Thyroid gland (tissue), 4 donors: Measurements from ENCODE around the gene BCAS1. TPM values are rescaled to one million over a fixed set of nuclear protein-coding genes. Genes with fewer than 3 reads are reported as not detected.
A peak's percentile ranks its signal among the peaks of the same experiment; 100 is the strongest.

Experiments used
- DNase-seq, 2 donors: peaks; one replicate each; pipeline ENCODE4 v3.0.0-alpha.2; 2019
- H3K27ac ChIP-seq, 3 donors: fragments of 200-600 bp; sonication (generic); 1 replicate in 2 of 3; 2 replicates in 1 of 3; pipeline ENCODE4 v1.5.1; 2016 to 2019; ENCODE audit warnings: mild to moderate bottlenecking in 1 of 3, moderate library complexity in 1 of 3
- H3K27me3 ChIP-seq: fragments of 200-600 bp; sonication (generic); one replicate; pipeline ENCODE4 v1.5.1; 2019
- H3K36me3 ChIP-seq, 2 donors: fragments of 200-600 bp; sonication (generic); one replicate each; pipeline ENCODE4 v1.5.1; 2016 to 2019
- H3K4me1 ChIP-seq, 2 donors: fragments of 200-600 bp; sonication (generic); one replicate each; pipeline ENCODE4 v1.5.1; 2017 to 2019
- H3K4me3 ChIP-seq, 3 donors: fragments of 200-600 bp; sonication (generic); replicated peaks in 1 of 3; 1 replicate in 2 of 3; 2 replicates in 1 of 3; pipeline ENCODE4 v1.5.1; 2016; ENCODE audit warnings: mild to moderate bottlenecking in 1 of 3
- H3K9me3 ChIP-seq: fragments of 200-600 bp; sonication (generic); one replicate; pipeline ENCODE4 v1.5.1; 2017
- POLR2A ChIP-seq, 2 donors: fragments of 450-650 bp; IDR thresholded peaks; one replicate each; pipeline ENCODE4 v1.6.1; 2017; ENCODE audit warnings: antibody characterized with exemption in 2 of 2, mild to moderate bottlenecking in 2 of 2, moderate library complexity in 1 of 2
- WGBS, 2 donors: methylation state at CpG; one replicate each; pipeline ENCODE4 v1.1.5; 2017; 5-methylcytosine and 5-hydroxymethylcytosine counted together
- intact Hi-C: fragments of 100-400 bp; cut with DNase I; formaldehyde crosslinking; loops from one replicate; pipeline ENCODE4 v1.15.1; 2023
- total RNA-seq, 4 donors: library from RNA; depleted of rRNA; stranded (reverse); fragments of >200 nt; gene quantifications; one replicate each; pipeline ENCODE4 v1.2.3, GENCODE V29; 2016
- TF ChIP-seq, protein P1 (sequence below), 6 experiments: fragments of 200-600 bp in 3 of 6; fragments of 450-650 bp in 3 of 6; sonication (generic) in 3 of 6; IDR thresholded peaks; one replicate each; pipeline ENCODE4 v1.5.1; 2016 to 2019; ENCODE audit warnings: antibody characterized with exemption in 6 of 6, mild to moderate bottlenecking in 2 of 6, inconsistent platforms in 1 of 6, moderate library complexity in 1 of 6

The BCAS1 gene
- total RNA-seq, 4 donors from 2014 or later = 0.11 TPM; not detected in 3

DNA sequence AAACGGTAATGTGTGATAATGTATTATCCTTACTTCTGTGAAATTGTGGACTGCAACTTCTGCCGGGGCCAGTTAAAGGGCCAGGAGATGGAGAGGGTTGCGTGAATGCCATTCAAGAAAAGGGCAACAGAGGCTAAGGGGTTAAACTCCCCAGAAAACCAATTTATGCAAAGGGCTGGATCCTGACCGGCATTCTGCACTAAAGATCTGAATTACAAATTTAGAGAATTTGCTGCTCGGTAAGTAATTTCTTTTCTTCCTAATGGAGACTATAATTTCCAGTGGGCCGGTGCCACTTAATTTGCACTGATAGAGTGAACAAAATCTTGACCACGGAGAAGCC lies 130.1 kb downstream of the BCAS1 start:
- TF ChIP-seq, protein P1, sequence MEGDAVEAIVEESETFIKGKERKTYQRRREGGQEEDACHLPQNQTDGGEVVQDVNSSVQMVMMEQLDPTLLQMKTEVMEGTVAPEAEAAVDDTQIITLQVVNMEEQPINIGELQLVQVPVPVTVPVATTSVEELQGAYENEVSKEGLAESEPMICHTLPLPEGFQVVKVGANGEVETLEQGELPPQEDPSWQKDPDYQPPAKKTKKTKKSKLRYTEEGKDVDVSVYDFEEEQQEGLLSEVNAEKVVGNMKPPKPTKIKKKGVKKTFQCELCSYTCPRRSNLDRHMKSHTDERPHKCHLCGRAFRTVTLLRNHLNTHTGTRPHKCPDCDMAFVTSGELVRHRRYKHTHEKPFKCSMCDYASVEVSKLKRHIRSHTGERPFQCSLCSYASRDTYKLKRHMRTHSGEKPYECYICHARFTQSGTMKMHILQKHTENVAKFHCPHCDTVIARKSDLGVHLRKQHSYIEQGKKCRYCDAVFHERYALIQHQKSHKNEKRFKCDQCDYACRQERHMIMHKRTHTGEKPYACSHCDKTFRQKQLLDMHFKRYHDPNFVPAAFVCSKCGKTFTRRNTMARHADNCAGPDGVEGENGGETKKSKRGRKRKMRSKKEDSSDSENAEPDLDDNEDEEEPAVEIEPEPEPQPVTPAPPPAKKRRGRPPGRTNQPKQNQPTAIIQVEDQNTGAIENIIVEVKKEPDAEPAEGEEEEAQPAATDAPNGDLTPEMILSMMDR (IDR thresholded peaks at IDR 0.05) = no peak
- no peak for TF ChIP-seq POLR2A (IDR thresholded peaks at IDR 0.05)
- no peaks in the 10 kb centered on the region for H3K9me3 ChIP-seq
- peak overlapping the region; percentile 26 to 76 (median 75) for H3K27ac ChIP-seq
- no peaks in the 10 kb centered on the region for H3K27me3 ChIP-seq
- intact Hi-C loops = loop anchor here (5.0 kb wide), 1 partner anchor 363 kb away; no protein-coding TSS in a partner anchor
- peaks cover 39 to 53% of the 10 kb centered on the region in 2 donors for H3K4me1 ChIP-seq
- no peak for DNase-seq
- no peaks in the 10 kb centered on the region for H3K36me3 ChIP-seq
- 23 to 33% methylated on average over 7 of the region's 7 CpGs for WGBS, 2 donors
- no peak overlapping the region for H3K4me3 ChIP-seq

DNA sequence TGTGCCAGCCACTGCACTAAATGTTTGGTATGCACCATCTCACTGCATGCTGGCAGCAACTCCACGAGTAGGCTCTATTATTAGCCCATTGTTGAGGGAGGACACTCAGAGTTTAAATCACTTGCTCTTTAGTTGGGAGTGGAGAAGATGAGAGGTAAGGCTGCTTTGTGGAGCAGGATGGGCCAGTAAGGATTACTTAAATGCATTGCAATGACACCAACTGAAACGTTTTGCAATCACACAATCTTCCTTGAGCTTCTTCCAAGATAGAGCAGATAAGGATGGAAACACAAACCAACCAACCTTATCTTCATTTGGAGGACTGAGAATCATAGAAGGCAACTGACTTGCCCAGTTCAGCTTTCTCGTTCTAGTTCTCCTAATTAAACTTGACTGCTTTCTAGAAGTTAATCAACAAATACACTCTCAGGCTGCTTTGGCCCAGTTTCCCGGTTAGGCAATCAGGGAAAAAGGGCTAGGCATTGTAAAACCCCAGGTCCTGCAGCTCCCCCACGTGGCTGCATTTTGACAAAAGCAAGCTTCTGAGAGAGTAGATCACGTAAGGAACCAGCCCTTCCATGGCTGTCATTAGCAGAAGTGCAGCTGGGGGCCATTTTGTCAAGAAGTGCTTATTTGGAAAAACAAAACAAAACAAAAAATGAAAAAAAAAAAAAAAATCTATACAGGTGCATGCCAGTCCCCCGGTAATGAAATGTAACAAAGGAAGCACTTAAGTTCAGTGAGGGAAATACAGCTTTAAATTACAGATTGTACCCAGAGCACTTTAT lies 130.6 kb downstream of the BCAS1 start:
- H3K9me3 ChIP-seq = no peaks in the 10 kb centered on the region
- TF ChIP-seq, protein P1 (IDR thresholded peaks at IDR 0.05) = peak; percentile 36 to 91 (median 80)
- peak in 1 of 2 donors; percentile 27 for TF ChIP-seq POLR2A (IDR thresholded peaks at IDR 0.05)
- peaks cover 41 to 59% of the 10 kb centered on the region in 2 donors for H3K4me1 ChIP-seq
- no peak overlapping the region for H3K4me3 ChIP-seq
- DNase-seq = peak; percentile 95 to 97
- intact Hi-C loops = loop anchor here (5.0 kb wide), 1 partner anchor 362 kb away; no protein-coding TSS in a partner anchor
- H3K27me3 ChIP-seq = no peaks in the 10 kb centered on the region
- H3K36me3 ChIP-seq = no peaks in the 10 kb centered on the region
- 4 to 6% methylated on average over 7 of the region's 7 CpGs for WGBS, 2 donors
- peak overlapping the region; percentile 26 to 76 (median 75) for H3K27ac ChIP-seq

DNA sequence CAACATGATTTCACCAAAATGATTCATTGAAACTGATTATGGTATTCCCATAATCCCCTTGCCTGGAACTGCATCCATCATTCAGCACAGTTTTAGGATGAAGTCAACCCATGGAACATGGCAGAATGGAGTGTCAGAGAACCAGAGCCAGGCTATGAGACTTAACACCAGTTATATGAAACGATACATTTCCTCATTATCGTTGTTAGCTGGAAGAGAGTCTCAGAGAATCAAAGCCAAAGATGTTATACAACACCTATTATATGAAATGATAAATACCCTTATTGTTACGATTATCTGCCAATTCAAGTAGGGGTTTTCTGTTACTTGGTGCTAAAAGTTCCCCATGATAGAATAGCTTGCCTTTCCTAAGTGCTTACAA lies 131.2 kb downstream of the BCAS1 start:
- peak overlapping the region; percentile 26 to 76 (median 75) for H3K27ac ChIP-seq
- no peak for DNase-seq
- no peaks in the 10 kb centered on the region for H3K27me3 ChIP-seq
- H3K4me3 ChIP-seq = no peak overlapping the region
- no peaks in the 10 kb centered on the region for H3K9me3 ChIP-seq
- intact Hi-C loops = no loop called here
- peaks cover 46 to 64% of the 10 kb centered on the region in 2 donors for H3K4me1 ChIP-seq
- 60 to 82% methylated on average over 3 of the region's 3 CpGs for WGBS, 2 donors
- no peaks in the 10 kb centered on the region for H3K36me3 ChIP-seq
- no peak for TF ChIP-seq POLR2A (IDR thresholded peaks at IDR 0.05)
- TF ChIP-seq, protein P1 (IDR thresholded peaks at IDR 0.05) = no peak

DNA sequence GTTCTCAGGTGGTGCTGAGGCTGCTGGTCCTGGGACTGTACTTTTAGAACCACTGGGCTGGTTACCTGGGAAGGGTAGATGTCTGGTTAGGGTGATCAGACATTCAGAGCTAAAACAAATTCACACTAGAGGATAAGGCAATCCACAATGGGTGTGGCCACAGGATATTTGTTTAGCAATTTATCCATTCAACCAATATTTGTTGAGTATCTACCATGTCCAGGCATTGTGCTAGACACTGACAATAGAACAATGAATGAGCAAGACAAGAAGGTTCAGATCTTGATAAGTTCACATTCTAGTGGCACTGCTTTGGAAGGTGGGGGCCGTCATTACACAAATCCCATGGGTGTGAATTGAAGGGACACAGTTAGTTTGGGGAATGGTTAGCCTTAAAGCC lies 131.7 kb downstream of the BCAS1 start:
- intact Hi-C loops = no loop called here
- DNase-seq = no peak
- Histone ChIP-seq H3K27ac (peak overlapping the region in 2 of 3 donors; percentile 75 to 76), H3K4me1 (peaks cover 51 to 64% of the 10 kb centered on the region in 2 donors), H3K4me3 (no peak overlapping the region), H3K36me3 (no peaks in the 10 kb centered on the region), H3K27me3 (no peaks in the 10 kb centered on the region), H3K9me3 (no peaks in the 10 kb centered on the region)
- 77 to 82% methylated on average over 1 of the region's 1 CpG for WGBS, 2 donors
- no peak for TF ChIP-seq POLR2A (IDR thresholded peaks at IDR 0.05)
- TF ChIP-seq, protein P1 (IDR thresholded peaks at IDR 0.05) = no peak

DNA sequence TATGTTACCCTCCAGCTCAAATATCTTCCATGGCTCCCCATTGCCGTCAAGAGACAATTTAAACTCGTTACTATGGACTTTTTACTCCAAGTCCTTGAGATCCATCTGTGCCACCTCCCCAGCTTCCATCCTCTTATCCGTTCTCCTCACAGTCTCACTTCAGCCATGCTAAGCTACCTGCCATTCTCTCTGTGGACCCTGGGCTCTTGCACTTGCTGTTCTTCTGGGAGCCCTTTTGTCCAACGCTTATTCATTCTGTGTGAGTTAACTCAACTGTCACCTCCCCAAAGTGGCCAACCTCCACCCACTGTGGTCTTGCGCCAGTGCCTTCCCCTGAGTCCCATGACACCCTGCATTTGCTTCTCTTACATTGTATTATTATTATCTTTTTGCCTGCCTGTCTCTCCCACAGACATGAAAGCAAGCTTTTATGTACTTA lies 132.4 kb downstream of the BCAS1 start:
- WGBS, 2 donors = 85 to 97% methylated on average over 5 of the region's 5 CpGs
- H3K36me3 ChIP-seq = no peaks in the 10 kb centered on the region
- intact Hi-C loops = no loop called here
- DNase-seq = no peak
- no peak overlapping the region for H3K4me3 ChIP-seq
- peak overlapping the region in 1 of 3 donors; percentile 76 for H3K27ac ChIP-seq
- no peaks in the 10 kb centered on the region for H3K9me3 ChIP-seq
- H3K4me1 ChIP-seq = peaks cover 52 to 71% of the 10 kb centered on the region in 2 donors
- TF ChIP-seq POLR2A (IDR thresholded peaks at IDR 0.05) = no peak
- TF ChIP-seq, protein P1 (IDR thresholded peaks at IDR 0.05) = no peak
- H3K27me3 ChIP-seq = no peaks in the 10 kb centered on the region
